NCI-H187 (cell line): ENCODE results near the gene ATXN7L1.

Experiments
- DNase-seq, 2 experiments: peaks; one replicate each; lab custom pipeline; 2025; lab: John Stamatoyannopoulos, UW

ATXN7L1 gene

DNA sequence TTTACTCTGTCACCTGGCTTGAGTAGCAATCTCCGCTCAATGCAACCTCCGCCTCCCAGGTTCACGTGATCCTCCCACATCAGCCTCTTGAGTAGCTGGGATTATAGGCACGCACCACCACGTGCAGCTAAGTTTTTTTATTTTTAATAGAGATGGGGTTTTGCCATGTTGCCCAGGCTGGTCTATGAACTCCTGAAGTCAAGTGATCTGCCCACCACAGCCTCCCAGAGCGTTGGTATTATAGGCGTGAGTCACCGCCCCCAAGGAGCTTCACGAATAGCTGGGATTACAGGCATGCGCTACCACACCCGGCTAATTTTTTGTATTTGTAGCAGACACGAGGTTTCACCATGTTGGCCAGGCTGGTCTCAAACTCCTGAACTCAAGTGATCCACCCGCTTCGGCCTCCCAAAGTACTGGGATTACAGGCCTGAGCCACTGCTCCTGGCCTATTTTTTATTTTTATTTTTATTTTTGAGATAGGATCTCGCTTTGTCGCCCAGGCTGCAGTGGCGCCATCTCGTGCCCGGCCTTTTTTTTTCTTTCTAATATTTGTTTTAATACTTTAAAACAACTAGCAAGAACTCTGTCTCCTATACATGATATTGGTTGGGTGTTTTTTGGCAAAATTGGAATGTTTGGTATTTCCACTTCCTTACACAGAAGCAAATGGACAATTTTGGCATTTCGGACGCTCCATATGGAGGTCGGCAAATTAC is 296.2 kb downstream of the ATXN7L1 start:
- no peak for DNase-seq

- no peak for DNase-seq
These were observed 297.9 kb downstream of the ATXN7L1 start for GRCh38 chr7:105578496-105578895.

GRCh38 chr7:105577251-105577650 is 299.1 kb downstream of the ATXN7L1 start:
- no peak for DNase-seq

GRCh38 chr7:105571891-105572290 is 304.5 kb downstream of the ATXN7L1 start:
- DNase-seq: no peak

GRCh38 chr7:105567821-105568220 is 308.6 kb downstream of the ATXN7L1 start:
- no peak for DNase-seq

GRCh38 chr7:105567024-105567423 is 309.4 kb downstream of the ATXN7L1 start:
- no peak for DNase-seq

DNA sequence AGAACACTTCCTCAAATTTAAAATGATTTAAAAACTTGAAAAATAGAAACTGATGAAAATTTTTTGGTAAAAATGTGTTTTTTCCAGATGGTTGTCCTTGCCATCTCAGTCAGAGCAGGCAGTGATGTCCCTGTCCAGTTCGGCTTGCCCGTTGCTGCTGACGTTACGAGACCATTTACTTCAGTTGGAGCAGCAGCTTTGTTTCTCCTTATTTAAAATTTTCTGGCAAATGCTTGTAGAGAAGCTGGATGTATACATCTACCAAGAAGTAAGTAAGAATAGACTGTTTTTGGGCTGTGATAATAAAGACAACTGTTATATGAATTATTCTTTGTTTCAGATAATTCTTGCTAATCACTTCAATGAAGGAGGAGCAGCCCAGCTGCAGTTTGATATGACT is 311.2 kb downstream of the ATXN7L1 start:
- no peak for DNase-seq

DNA sequence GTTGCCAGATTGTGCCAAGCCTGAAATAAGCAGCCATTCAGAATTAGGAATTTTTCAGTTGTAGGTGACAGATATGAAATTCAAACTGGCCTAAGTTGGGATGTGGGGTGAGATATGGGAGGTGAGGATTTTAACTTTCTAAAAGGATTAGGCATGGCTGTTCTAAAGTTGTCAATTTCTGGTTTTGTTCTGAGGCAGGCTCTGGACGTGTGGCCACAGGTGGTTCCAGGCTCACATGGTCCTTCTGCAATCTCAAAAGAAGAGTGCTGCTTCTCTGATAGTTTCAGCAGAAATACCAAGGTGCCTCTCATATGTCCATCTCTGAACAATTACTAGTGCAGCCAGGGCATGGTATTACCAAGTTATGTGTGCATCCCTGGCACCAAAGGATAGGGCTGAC is 316.5 kb downstream of the ATXN7L1 start:
- no peak for DNase-seq
